Stimulated activated CD4-positive, alpha-beta T cell treated with anti-CD3 and anti-CD28 coated beads, Interleukin-15, amount 100 ng/mL, for 48 hours (primary cell): ENCODE results near the gene GRM7.

Experiments
- DNase-seq, 2 donors: peaks; one replicate each; pipeline ENCODE4 v3.0.0-alpha.2; 2020; ENCODE audit warnings: low read depth in 2 of 2

The GRM7 gene

GRCh38 chr3:7713724-7714123, 852.8 kb downstream of the GRM7 start:
- no peak for DNase-seq

GRCh38 chr3:7720649-7721297, 859.9 kb downstream of the GRM7 start:
- DNase-seq = no peak

- DNase-seq = no peak
These were observed 861.0 kb downstream of the GRM7 start for GRCh38 chr3:7721869-7722268.

DNA sequence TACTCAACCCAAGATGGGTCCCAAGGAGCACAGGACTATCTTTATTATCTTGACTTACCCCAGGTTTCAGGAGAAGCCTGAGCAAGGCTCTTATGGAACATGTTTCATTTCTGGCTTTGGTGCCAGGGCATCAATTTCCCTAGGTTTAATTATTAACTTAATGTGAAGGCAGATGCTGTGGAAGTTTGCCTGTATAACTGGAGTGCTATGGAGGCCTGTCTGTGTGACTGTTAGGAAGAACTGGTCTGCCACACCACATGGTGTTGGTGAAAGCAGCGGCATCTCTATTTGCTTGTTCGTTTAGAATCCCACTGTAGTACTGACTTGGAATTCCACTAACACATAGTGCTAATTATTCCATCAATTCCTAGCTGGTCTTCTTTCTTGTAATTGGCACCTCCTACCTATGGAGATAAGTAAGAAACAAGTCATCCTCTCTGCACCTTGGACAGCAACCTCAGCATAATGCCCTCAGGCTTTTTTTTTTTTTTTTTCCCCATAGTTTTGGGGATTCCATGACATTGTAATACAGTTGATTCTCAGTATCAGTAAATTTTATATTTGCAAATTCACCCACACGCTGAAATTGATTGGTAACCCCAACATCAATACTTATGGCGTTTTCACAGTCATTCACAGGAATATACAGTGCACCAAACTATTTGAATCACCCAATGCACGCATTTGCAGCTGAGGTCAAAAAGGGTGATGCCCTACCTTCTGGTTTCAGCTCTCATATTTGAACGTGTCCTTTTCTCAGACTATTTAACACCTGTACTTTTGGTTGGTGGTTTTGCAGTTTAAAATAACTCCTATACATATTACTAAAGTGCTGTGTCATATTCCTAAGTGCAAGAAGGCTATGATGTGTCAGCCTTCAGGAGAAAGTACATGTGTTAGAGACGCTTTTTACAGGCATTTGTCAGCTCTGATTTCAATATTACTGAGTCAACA, 867.9 kb downstream of the GRM7 start:
- DNase-seq = no peak

DNA sequence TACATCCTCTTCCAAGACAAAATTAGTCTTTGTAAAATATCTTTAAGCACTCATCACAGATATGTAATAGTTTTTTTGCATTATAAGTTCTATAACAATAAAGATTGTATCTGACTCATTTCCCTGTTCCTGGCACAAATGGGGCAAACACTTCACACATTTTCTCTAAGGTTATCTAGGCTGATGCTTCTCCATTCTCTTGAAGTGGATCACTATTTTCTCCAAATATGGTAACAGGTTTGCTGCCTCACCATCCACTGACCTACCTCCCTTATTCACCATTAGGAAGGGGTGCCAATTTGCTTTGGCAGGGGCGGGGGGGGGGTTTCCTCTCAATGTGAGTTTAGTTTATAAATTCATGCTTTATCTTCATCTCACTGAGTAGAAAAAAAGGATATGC, 873.0 kb downstream of the GRM7 start:
- DNase-seq = no peak

- DNase-seq = no peak
These were observed 873.5 kb downstream of the GRM7 start for GRCh38 chr3:7734456-7734855.

- DNase-seq = no peak
These were observed 876.3 kb downstream of the GRM7 start for GRCh38 chr3:7737263-7737662.

DNA sequence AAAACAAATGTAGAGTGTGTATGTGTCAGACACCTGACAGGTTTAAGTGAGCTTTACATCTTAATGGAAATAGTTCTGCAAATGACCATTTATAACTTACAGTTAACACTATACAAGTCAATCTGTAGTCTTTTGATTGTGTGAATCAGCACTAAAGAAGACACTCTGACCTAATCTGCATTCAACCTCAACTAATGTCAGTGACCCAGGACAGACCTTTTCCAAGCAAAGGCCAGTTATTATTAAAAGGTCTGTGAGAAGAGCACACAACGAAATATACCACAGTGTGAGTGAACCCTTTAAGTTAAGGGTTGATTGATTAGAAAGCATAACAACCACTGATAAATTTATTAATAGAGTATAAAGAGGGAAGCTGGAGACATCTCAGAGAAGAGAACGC, 878.8 kb downstream of the GRM7 start:
- DNase-seq = no peak

- no peak for DNase-seq
These were observed 879.5 kb downstream of the GRM7 start for GRCh38 chr3:7740458-7740857.

- no peak for DNase-seq
These were observed 883.9 kb downstream of the GRM7 start for GRCh38 chr3:7744850-7745249.

DNA sequence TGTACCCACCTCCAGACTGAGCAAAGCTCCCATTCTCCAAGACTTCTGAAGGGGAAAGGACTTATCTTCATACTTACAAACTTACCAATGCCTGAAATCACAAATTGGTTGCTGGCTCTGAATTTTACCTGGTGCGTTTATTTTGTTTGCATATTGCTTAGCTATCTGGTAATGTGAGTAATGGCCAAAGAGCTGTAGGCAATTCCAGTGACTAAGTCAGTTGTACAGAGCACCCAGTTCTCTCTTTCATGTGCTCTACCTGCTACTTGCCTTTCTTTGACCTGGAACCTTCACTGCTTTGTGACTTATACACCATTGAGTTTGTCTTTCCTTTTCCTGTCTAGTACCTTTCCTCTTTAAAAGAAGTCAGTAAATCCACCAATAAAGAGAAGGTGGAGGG, 884.8 kb downstream of the GRM7 start:
- no peak for DNase-seq

DNA sequence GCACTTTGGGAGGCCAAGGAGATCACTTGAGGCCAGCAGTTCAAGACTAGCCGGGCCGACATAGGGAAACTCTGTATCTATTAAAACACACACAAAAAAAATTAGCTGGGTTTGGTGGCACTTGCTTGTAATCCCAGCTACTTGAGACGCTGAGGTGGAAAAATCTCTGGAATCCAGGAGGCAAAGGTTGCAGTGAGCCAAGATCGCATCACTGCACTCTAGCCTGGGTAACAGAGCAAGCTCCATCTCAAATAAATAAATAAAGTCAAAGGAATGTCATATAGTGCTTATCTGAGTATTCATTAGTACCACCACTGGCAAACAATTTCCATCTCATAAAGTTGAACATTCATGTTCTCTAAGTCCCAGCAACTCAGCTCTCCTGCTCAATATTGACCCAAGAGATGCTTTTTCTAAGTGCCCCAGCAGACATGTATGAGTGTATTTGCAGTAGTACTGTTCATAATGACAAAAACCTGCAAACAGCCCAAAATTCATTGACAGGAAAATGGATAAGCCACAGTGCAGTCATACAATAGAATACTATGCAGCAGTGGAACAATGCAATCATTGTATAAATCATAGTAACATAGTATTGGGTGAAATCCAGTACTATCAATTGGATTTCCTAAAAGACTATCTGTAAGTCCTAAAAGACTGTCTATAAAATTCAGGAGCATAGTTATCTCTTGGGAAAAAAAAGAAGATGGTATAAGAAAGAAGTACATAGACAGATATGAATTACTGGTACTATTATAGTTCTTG, 889.2 kb downstream of the GRM7 start:
- DNase-seq = no peak

- no peak for DNase-seq
These were observed 891.1 kb downstream of the GRM7 start for GRCh38 chr3:7752005-7752404.

- no peak for DNase-seq
These were observed 893.9 kb downstream of the GRM7 start for GRCh38 chr3:7754653-7755441.

DNA sequence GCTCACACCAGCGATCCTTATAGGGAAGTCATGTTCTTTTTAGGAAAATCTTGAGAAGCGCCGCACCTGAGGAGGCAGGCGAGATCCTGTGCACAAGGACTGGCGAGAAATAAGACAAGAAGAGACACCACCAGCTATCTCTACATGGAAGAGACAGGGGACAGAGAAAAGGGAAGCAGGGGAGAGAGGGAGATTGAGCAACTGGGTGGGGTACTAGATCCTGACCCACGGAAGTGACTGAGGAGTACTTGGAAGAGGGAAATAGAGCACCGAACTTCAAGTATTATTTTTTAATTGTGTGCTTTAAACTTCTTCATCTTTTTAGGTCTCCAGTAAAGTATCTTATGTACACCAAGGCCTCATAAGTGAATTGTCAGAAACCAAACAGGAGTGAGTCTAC, 898.7 kb downstream of the GRM7 start:
- DNase-seq = no peak

- no peak for DNase-seq
These were observed 899.8 kb downstream of the GRM7 start for GRCh38 chr3:7760718-7761117.

- DNase-seq = no peak
These were observed 903.2 kb downstream of the GRM7 start for GRCh38 chr3:7764115-7764514.

GRCh38 chr3:7766530-7766929, 905.6 kb downstream of the GRM7 start:
- no peak for DNase-seq

DNA sequence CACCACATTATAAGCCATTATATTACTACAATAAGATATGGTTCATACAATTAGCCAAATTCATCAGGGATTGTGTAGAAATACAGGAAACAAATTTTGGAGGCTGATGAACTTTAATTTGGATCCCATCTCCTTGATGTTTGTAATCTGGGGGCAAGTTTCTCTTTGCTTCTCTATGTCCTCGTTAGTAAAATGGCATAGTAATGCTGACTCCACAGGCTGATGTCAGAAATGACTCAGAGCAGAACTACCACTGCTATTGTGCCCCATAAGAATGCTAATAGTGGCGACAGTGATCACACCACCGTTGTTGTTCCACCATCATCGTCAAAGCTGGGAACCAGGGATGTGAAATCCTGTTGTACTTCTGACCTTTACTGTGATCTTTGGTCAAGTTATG, 918.4 kb downstream of the GRM7 start:
- no peak for DNase-seq

DNA sequence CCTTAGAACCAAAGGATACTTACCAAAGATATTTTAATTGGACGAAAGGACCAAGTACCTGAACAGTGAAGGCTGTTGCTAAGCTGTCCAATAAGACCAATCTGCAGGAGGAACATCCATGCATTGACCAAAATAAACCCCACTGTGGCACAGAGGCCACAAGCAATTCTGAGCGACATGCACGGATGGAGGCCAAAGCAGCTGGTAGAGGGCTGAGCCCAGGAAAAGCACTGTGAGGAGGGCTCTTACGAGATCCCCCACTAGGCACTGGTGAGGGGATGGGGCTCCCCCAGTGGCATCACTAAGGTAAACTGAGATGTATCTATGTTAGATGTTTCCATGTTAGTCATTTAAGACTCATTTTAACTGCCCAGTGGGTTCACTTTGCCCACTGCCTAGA, 920.5 kb downstream of the GRM7 start:
- DNase-seq = no peak
